T-helper 2 cell treated with Interferon-gamma antibody and Interleukin-4, amounts not matched to agents 100 ng/mL and 5 ng/mL, for 36 hours (primary cell): ENCODE measurements around the gene SELENOF. TPM values are rescaled to one million over a fixed set of nuclear protein-coding genes. Genes with fewer than 3 reads are reported as not detected.

Experiments
- intact Hi-C: fragments of 100-400 bp; cut with micrococcal nuclease; formaldehyde crosslinking; loops from one replicate; pipeline ENCODE4 v1.15.1; 2023
- total RNA-seq: library from RNA; stranded (reverse); gene quantifications from 2 replicates; pipeline ENCODE4 v1.2.3, GENCODE V29; 2022

Gene SELENOF
- total RNA-seq = 183 and 198 TPM in 2 replicates

- intact Hi-C loops = loop anchor here (1.0 to 10.0 kb wide), 9 partner anchors 81 to 1971 kb away; partner anchors contain the start of genes BCL10, ODF2L and SH3GLB1
Observed at GRCh38 chr1:86913896-86914600, at the start of gene SELENOF. TSS of gene SELENOF (minus strand) at chr1:86914126. CDS start at chr1:86914111, 15 bp downstream.

- intact Hi-C loops = no loop called here
Observed at GRCh38 chr1:86960548-86960947, 46.6 kb upstream of the SELENOF start.

- intact Hi-C loops = no loop called here
Observed at GRCh38 chr1:86957221-86957620, 43.3 kb upstream of the SELENOF start.

GRCh38 chr1:86956221-86956620 lies 42.3 kb upstream of the SELENOF start:
- intact Hi-C loops = no loop called here

- intact Hi-C loops = no loop called here
Observed at GRCh38 chr1:86955678-86956077, 41.8 kb upstream of the SELENOF start.

GRCh38 chr1:86953167-86953566 lies 39.2 kb upstream of the SELENOF start:
- intact Hi-C loops = no loop called here

- intact Hi-C loops = no loop called here
Observed at GRCh38 chr1:86951430-86951829, 37.5 kb upstream of the SELENOF start.

GRCh38 chr1:86950712-86951419 lies 36.9 kb upstream of the SELENOF start:
- intact Hi-C loops = no loop called here

- intact Hi-C loops = no loop called here
Observed at GRCh38 chr1:86948212-86948611, 34.3 kb upstream of the SELENOF start.

- intact Hi-C loops = no loop called here
Observed at GRCh38 chr1:86942743-86943142, 28.8 kb upstream of the SELENOF start.

GRCh38 chr1:86942042-86942441 lies 28.1 kb upstream of the SELENOF start:
- intact Hi-C loops = no loop called here

- intact Hi-C loops = no loop called here
Observed at GRCh38 chr1:86940599-86940998, 26.7 kb upstream of the SELENOF start.

GRCh38 chr1:86939406-86939805 lies 25.5 kb upstream of the SELENOF start:
- intact Hi-C loops = no loop called here

GRCh38 chr1:86938855-86939254 lies 24.9 kb upstream of the SELENOF start:
- intact Hi-C loops = no loop called here

GRCh38 chr1:86938450-86938849 lies 24.5 kb upstream of the SELENOF start:
- intact Hi-C loops = no loop called here

GRCh38 chr1:86933562-86934377 lies 19.8 kb upstream of the SELENOF start:
- intact Hi-C loops = no loop called here

GRCh38 chr1:86933051-86933450 lies 19.1 kb upstream of the SELENOF start:
- intact Hi-C loops = no loop called here

- intact Hi-C loops = no loop called here
Observed at GRCh38 chr1:86928819-86929218, 14.9 kb upstream of the SELENOF start.

GRCh38 chr1:86926883-86927282 lies 13.0 kb upstream of the SELENOF start:
- intact Hi-C loops = no loop called here

GRCh38 chr1:86925742-86926141 lies 11.8 kb upstream of the SELENOF start:
- intact Hi-C loops = no loop called here

- intact Hi-C loops = no loop called here
Observed at GRCh38 chr1:86924324-86924960, 10.5 kb upstream of the SELENOF start.
